ENCODE measurements around the gene PRSS53.

The PRSS53 gene

DNA sequence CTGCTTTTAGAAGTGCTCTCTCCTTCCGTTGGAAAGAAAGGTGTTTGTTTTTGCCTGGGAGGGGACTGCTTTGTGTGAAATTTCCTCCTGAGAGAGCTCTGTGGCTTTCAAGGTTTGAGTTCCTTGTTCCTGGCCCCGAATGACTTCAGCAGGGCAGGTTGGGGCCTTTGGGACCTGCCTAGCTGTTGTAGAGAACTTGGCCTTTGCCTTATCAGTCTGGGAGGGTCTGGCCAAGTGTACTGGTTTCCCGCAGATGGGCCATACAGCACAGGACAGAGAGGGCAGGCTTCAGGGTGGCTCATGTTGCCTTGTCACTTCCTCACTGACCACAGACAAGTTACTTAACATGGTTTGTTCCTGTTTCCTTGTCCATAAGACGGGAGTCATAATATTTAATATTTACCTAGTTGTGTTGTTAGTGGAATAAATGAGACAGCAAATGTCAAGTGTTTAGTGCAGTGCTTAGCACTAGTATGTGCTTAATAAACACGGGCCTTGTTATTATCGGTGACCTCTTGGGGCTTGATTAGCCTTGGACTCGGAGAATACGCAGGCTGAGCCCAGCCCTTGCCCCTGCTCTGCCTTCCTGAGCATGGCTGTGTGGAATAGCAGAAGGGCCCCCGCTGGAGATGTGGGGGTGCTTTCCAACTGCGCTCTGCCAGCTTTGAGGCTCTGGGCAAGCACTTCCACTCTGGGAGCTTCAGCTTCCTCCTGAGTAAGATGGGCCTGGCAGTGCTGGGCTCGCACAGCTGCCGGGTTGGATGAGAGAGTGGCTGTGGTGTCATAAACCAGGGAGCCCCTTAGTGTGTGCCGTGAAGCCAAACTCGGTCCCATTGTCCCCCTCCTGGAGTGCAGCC is 40.2 kb upstream of the PRSS53 start:
- DNase-seq (ENCODE audit: low read depth, low spot score): no peak
- TF ChIP-seq SUZ12 (IDR thresholded peaks at IDR 0.05; ENCODE audit: extremely low read depth, insufficient read depth, insufficient read length): no peak
- no peaks in the 10 kb centered on the region for H3K9me3 ChIP-seq (ENCODE audit: insufficient read depth, low read length)
- no peak overlapping the region for H3K9ac ChIP-seq (ENCODE audit: insufficient read length, low read depth)
- peaks cover 86% of the 10 kb centered on the region for H3K36me3 ChIP-seq (ENCODE audit: insufficient read depth, insufficient read length, low read length)
- no peaks in the 10 kb centered on the region for H3K27me3 ChIP-seq (ENCODE audit: insufficient read depth, insufficient read length)
- H3K4me3 ChIP-seq (ENCODE audit: insufficient read length, low read depth): no peak overlapping the region
- H3K4me1 ChIP-seq (ENCODE audit: insufficient read depth, insufficient read length): peaks cover 27% of the 10 kb centered on the region

- Histone ChIP-seq H3K4me3 (ENCODE audit: insufficient read length, low read depth) (no peak overlapping the region), H3K9me3 (ENCODE audit: insufficient read depth, low read length) (no peaks in the 10 kb centered on the region), H3K9ac (ENCODE audit: insufficient read length, low read depth) (no peak overlapping the region), H3K36me3 (ENCODE audit: insufficient read depth, insufficient read length, low read length) (peaks cover 81% of the 10 kb centered on the region), H3K4me1 (ENCODE audit: insufficient read depth, insufficient read length) (peaks cover 13% of the 10 kb centered on the region), H3K27me3 (ENCODE audit: insufficient read depth, insufficient read length) (no peaks in the 10 kb centered on the region)
- no peak for DNase-seq (ENCODE audit: low read depth, low spot score)
- no peak for TF ChIP-seq YY1 (IDR thresholded peaks at IDR 0.05; ENCODE audit: insufficient read depth, insufficient read length)
- TF ChIP-seq ZNF274 (IDR thresholded peaks at IDR 0.05; ENCODE audit: low read depth, low read length): no peak
- no peak for TF ChIP-seq SUZ12 (IDR thresholded peaks at IDR 0.05; ENCODE audit: extremely low read depth, insufficient read depth, insufficient read length)
Observed at GRCh38 chr16:31127182-31127581, 38.4 kb upstream of the PRSS53 start.

DNA sequence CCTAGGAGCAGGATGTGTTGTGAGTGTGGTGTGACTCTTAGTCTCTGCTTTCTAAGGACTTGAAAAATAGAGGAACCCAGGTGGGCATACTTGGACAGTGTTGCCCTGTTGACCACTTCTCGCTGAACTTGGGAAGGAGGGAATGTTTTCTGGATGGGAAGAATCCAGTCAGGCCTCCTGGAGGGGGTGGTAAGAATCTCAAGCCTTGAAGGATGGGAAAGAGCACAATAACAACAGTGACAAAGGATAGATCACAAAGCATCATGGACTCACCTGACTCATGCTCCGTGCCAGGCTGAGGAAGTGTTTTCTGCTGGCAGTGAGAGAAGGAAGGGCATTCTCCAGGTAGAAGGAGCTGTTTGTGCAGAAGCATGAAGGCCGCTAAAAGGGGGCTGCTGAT is 37.1 kb upstream of the PRSS53 start:
- Histone ChIP-seq H3K9me3 (ENCODE audit: insufficient read depth, low read length) (no peaks in the 10 kb centered on the region), H3K36me3 (ENCODE audit: insufficient read depth, insufficient read length, low read length) (peaks cover 81% of the 10 kb centered on the region)
- DNase-seq (ENCODE audit: low read depth, low spot score): no peak

DNA sequence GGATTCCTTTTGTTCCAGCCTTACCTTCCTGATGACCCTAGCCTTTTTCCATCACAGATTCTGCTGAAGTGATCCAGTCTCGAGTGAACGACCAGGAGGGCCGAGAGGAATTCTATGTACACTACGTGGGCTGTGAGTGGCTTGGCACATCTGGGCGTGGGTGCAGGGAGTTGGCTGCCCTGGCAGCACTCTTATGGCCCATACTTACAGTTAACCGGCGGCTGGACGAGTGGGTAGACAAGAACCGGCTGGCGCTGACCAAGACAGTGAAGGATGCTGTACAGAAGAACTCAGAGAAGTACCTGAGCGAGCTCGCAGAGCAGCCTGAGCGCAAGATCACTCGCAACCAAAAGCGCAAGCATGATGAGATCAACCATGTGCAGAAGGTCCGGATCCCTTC is 31.4 kb upstream of the PRSS53 start:
- no peak for TF ChIP-seq YY1 (IDR thresholded peaks at IDR 0.05; ENCODE audit: insufficient read depth, insufficient read length)
- no peak for TF ChIP-seq ZNF274 (IDR thresholded peaks at IDR 0.05; ENCODE audit: low read depth, low read length)
- no peak for TF ChIP-seq SUZ12 (IDR thresholded peaks at IDR 0.05; ENCODE audit: extremely low read depth, insufficient read depth, insufficient read length)
- H3K27me3 ChIP-seq (ENCODE audit: insufficient read depth, insufficient read length): no peaks in the 10 kb centered on the region
- H3K4me1 ChIP-seq (ENCODE audit: insufficient read depth, insufficient read length): peaks cover 8% of the 10 kb centered on the region
- peaks cover 57% of the 10 kb centered on the region for H3K36me3 ChIP-seq (ENCODE audit: insufficient read depth, insufficient read length, low read length)
- DNase-seq (ENCODE audit: low read depth, low spot score): no peak
- no peaks in the 10 kb centered on the region for H3K9me3 ChIP-seq (ENCODE audit: insufficient read depth, low read length)
- H3K4me3 ChIP-seq (ENCODE audit: insufficient read length, low read depth): no peak overlapping the region
- H3K9ac ChIP-seq (ENCODE audit: insufficient read length, low read depth): no peak overlapping the region

More for the DNA sequence above, 37.1 kb upstream of the PRSS53 start:
- Histone ChIP-seq H3K4me1 (ENCODE audit: insufficient read depth, insufficient read length) (peaks cover 10% of the 10 kb centered on the region), H3K9ac (ENCODE audit: insufficient read length, low read depth) (no peak overlapping the region), H3K27me3 (ENCODE audit: insufficient read depth, insufficient read length) (no peaks in the 10 kb centered on the region), H3K4me3 (ENCODE audit: insufficient read length, low read depth) (no peak overlapping the region)
- no peak for TF ChIP-seq SUZ12 (IDR thresholded peaks at IDR 0.05; ENCODE audit: extremely low read depth, insufficient read depth, insufficient read length)
- no peak for TF ChIP-seq YY1 (IDR thresholded peaks at IDR 0.05; ENCODE audit: insufficient read depth, insufficient read length)
- no peak for TF ChIP-seq ZNF274 (IDR thresholded peaks at IDR 0.05; ENCODE audit: low read depth, low read length)

GRCh38 chr16:31118223-31119155 is 29.7 kb upstream of the PRSS53 start:
- DNase-seq (ENCODE audit: low read depth, low spot score): no peak
- peak overlapping the region; percentile 81 for H3K4me3 ChIP-seq (ENCODE audit: insufficient read length, low read depth)
- no peak for TF ChIP-seq YY1 (IDR thresholded peaks at IDR 0.05; ENCODE audit: insufficient read depth, insufficient read length)
- TF ChIP-seq ZNF274 (IDR thresholded peaks at IDR 0.05; ENCODE audit: low read depth, low read length): no peak
- TF ChIP-seq SUZ12 (IDR thresholded peaks at IDR 0.05; ENCODE audit: extremely low read depth, insufficient read depth, insufficient read length): no peak

GRCh38 chr16:31117384-31118222 is 28.9 kb upstream of the PRSS53 start, which contains the start of gene KAT8:
Gene KAT8, plus strand, starts transcription at chr16:31117664. Its CDS starts 18 bp downstream, at chr16:31117682.
- Histone ChIP-seq H3K4me3 (ENCODE audit: insufficient read length, low read depth) (peak within 1 kb of the TSS; percentile 81), H3K4me1 (ENCODE audit: insufficient read depth, insufficient read length) (peaks cover 8% of the 10 kb centered on the region), H3K9ac (ENCODE audit: insufficient read length, low read depth) (peak within 1 kb of the TSS; percentile 90), H3K9me3 (ENCODE audit: insufficient read depth, low read length) (no peaks in the 10 kb centered on the region), H3K36me3 (ENCODE audit: insufficient read depth, insufficient read length, low read length) (peaks cover 50% of the 10 kb centered on the region), H3K27me3 (ENCODE audit: insufficient read depth, insufficient read length) (no peaks in the 10 kb centered on the region)
- TF ChIP-seq ZNF274 (IDR thresholded peaks at IDR 0.05; ENCODE audit: low read depth, low read length) (no peak), SUZ12 (IDR thresholded peaks at IDR 0.05; ENCODE audit: extremely low read depth, insufficient read depth, insufficient read length) (no peak), YY1 (IDR thresholded peaks at IDR 0.05; ENCODE audit: insufficient read depth, insufficient read length) (peak; percentile 76)
- peak; percentile 94 for DNase-seq (ENCODE audit: low read depth, low spot score)

More at GRCh38 chr16:31118223-31119155, 29.7 kb upstream of the PRSS53 start:
- Histone ChIP-seq H3K36me3 (ENCODE audit: insufficient read depth, insufficient read length, low read length) (peaks cover 44% of the 10 kb centered on the region), H3K27me3 (ENCODE audit: insufficient read depth, insufficient read length) (no peaks in the 10 kb centered on the region), H3K4me1 (ENCODE audit: insufficient read depth, insufficient read length) (peaks cover 8% of the 10 kb centered on the region), H3K9ac (ENCODE audit: insufficient read length, low read depth) (peak overlapping the region; percentile 89), H3K9me3 (ENCODE audit: insufficient read depth, low read length) (no peaks in the 10 kb centered on the region)
